A549 (cell line): ENCODE results near the gene MAP4K2. TPM values are rescaled to one million over a fixed set of nuclear protein-coding genes. Genes with fewer than 3 reads are reported as not detected.

Experiments
- ATAC-seq, 2 experiments: fragments of 200-7000 bp in 1 of 2; fragments of >200 bp in 1 of 2; cut with Nextera tagmentation in 1 of 2; cut with Tn5 transposase in 1 of 2; 3 replicates each; pipeline versions ENCODE4 v1.8.0 to v1.9.1; 2018 to 2020; ENCODE audit warnings: mild to moderate bottlenecking in 1 of 2, moderate library complexity in 1 of 2
- CTCF ChIA-PET: fragments of 300-600 bp; sonication (Branson Sonifier 250); formaldehyde crosslinking; extraction: SDS; loops from one replicate; lab custom pipeline; 2021; ENCODE audit warnings: antibody characterized with exemption, inconsistent platforms; lab: Yijun Ruan, JAX
- POLR2A ChIA-PET: fragments of 350-600 bp; formaldehyde crosslinking; extraction: SDS; loops from one replicate; lab custom pipeline; 2021; ENCODE audit warnings: antibody characterized with exemption, inconsistent platforms; lab: Yijun Ruan, JAX
- DNase-seq, 2 experiments: peaks; one replicate each; pipeline versions ENCODE4 v3.0.0 to v3.0.0-alpha.2; 2011 to 2016; ENCODE audit warnings: low read depth in 1 of 2, low spot score in 1 of 2
- FAIRE-seq: peaks from 2 replicates; lab custom pipeline; 2011; peaks lifted over from hg19 to GRCh38; lab: Jason Lieb, UNC
- H3K27ac ChIP-seq, 2 experiments: fragments of >200 bp; sonication (Bioruptor Twin); formaldehyde crosslinking; 3 replicates each; pipeline ENCODE4 v1.5.1; 2016 to 2017
- H3K4me1 ChIP-seq: fragments of >200 bp; sonication (Bioruptor Twin); formaldehyde crosslinking; 3 replicates; pipeline ENCODE4 v1.6.1; 2016
- H3K4me2 ChIP-seq: fragments of >200 bp; sonication (Bioruptor Twin); formaldehyde crosslinking; 3 replicates; pipeline ENCODE4 v1.6.1; 2016
- H3K4me3 ChIP-seq: fragments of >200 bp; sonication (Bioruptor Twin); formaldehyde crosslinking; 3 replicates; pipeline ENCODE4 v1.5.1; 2016
- H3K9me3 ChIP-seq: fragments of >200 bp; sonication (Bioruptor Twin); formaldehyde crosslinking; 3 replicates; pipeline ENCODE4 v1.6.1; 2016
- ATOH8 ChIP-seq: fragments of 250-450 bp; sonication (Bioruptor Pico); IDR thresholded peaks from 2 replicates; pipeline ENCODE4 v1.5.0; 2020; ENCODE audit warnings: low read depth, mild to moderate bottlenecking, moderate library complexity
- FOSB ChIP-seq: fragments of 250-450 bp; sonication (Bioruptor Pico); IDR thresholded peaks from 2 replicates; pipeline ENCODE4 v1.5.0; 2020; ENCODE audit warnings: mild to moderate bottlenecking, moderate library complexity
- HDAC2 ChIP-seq: fragments of 200-600 bp; sonication (generic); IDR thresholded peaks from 2 replicates; pipeline ENCODE4 v1.6.1; 2016
- HOXA7 ChIP-seq: fragments of 250-450 bp; sonication (Bioruptor Pico); IDR thresholded peaks from 2 replicates; pipeline ENCODE4 v1.5.0; 2020; ENCODE audit warnings: mild to moderate bottlenecking, moderate library complexity
- KDM1A ChIP-seq: fragments of 200-600 bp; sonication (generic); IDR thresholded peaks from 2 replicates; pipeline ENCODE4 v1.6.1; 2016; ENCODE audit warnings: low read depth, mild to moderate bottlenecking
- POLR2A ChIP-seq: IDR thresholded peaks from 2 replicates; pipeline ENCODE4 v1.6.1; 2012; ENCODE audit warnings: mild to moderate bottlenecking, low read length
- RCOR1 ChIP-seq: fragments of 150-350 bp; IDR thresholded peaks from 2 replicates; pipeline ENCODE4 v1.6.1; 2014; ENCODE audit warnings: antibody characterized with exemption, low read length, low read depth
- RNF2 ChIP-seq: fragments of 200-600 bp; sonication (generic); IDR thresholded peaks from 2 replicates; pipeline ENCODE4 v1.6.1; 2016; ENCODE audit warnings: low read depth, mild to moderate bottlenecking, antibody characterized with exemption, moderate library complexity, borderline replicate concordance
- SMC3 ChIP-seq: fragments of >200 bp; sonication (Bioruptor Twin); formaldehyde crosslinking; IDR thresholded peaks from 3 replicates; pipeline ENCODE4 v1.6.1; 2018; ENCODE audit warnings: inconsistent platforms
- ZNF302 ChIP-seq: fragments of 250-450 bp; sonication (Bioruptor Pico); IDR thresholded peaks from 2 replicates; pipeline ENCODE4 v1.9.0; 2021; ENCODE audit warnings: inconsistent platforms, mild to moderate bottlenecking, moderate library complexity
- WGBS: methylation state at CpG from one replicate; pipeline ENCODE4 v1.1.6; 2017; ENCODE audit errors: missing lambda C conversion rate; 5-methylcytosine and 5-hydroxymethylcytosine counted together
- polyA plus RNA-seq, 4 experiments: library from polyadenylated mRNA; depleted of rRNA in 3 of 4; stranded (reverse); fragments of >200 nt; fragmentation: RNase III in 1 of 4; extraction: RNeasy Plus Mini Kit Qiagen cat#74134 plus additional on column Dnase treatment in 1 of 4; gene quantifications; 2 replicates in 3 of 4; 3 replicates in 1 of 4; pipeline ENCODE4 v1.2.3, GENCODE V29; 2011 to 2017
- TF ChIP-seq, protein P1 (sequence below): fragments of 250-450 bp; sonication (Bioruptor Pico); IDR thresholded peaks from 2 replicates; pipeline ENCODE4 v1.5.0; 2021; ENCODE audit warnings: mild to moderate bottlenecking, moderate library complexity, borderline replicate concordance
- TF ChIP-seq, protein P2 (sequence below): IDR thresholded peaks from 2 replicates; pipeline ENCODE4 v1.6.1; 2012

The MAP4K2 gene
- polyA plus RNA-seq, 2 of the 4 experiments (the other 2 are of a cell fraction): 9.4 to 9.9 TPM

GRCh38 chr11:64804346-64805210 lies 1.6 kb upstream of the MAP4K2 start:
- DNase-seq: peak in 1 of 2 experiments; percentile 49
- ATAC-seq: peak; percentile 3 to 11; a peak in 3 of 6 replicates
- H3K27ac ChIP-seq: no peak overlapping the region
- ChIA-PET POLR2A (no interaction called here), CTCF (interaction anchor here (0.7 to 7.8 kb wide), 12 partner anchors 15 to 355 kb away, joined by 3 to 79 read pairs (median 3); no protein-coding TSS in a partner anchor)
- no peak for FAIRE-seq
- no peak overlapping the region for H3K4me3 ChIP-seq
- TF ChIP-seq POLR2A (no peak), SMC3 (no peak)
- H3K9me3 ChIP-seq: no peaks in the 10 kb centered on the region
- H3K4me1 ChIP-seq: peaks cover 27% of the 10 kb centered on the region
- peak overlapping the region; percentile 73 for H3K4me2 ChIP-seq
- WGBS: 92% methylated on average over 36 of the region's 41 CpGs

GRCh38 chr11:64803846-64804345 lies 882 bp upstream of the MAP4K2 start:
- no peaks in the 10 kb centered on the region for H3K9me3 ChIP-seq
- ChIA-PET POLR2A (no interaction called here), CTCF (interaction anchor here (0.7 to 7.8 kb wide), 12 partner anchors 16 to 354 kb away, joined by 3 to 79 read pairs (median 3); no protein-coding TSS in a partner anchor)
- WGBS: 53% methylated on average over 15 of the region's 15 CpGs
- ATAC-seq: peak; percentile 26 to 57; a peak in 5 of 6 replicates
- H3K4me2 ChIP-seq: peak overlapping the region; percentile 73
- H3K27ac ChIP-seq: peak overlapping the region; percentile 76 to 89
- H3K4me3 ChIP-seq: peak overlapping the region; percentile 61
- peaks cover 23% of the 10 kb centered on the region for H3K4me1 ChIP-seq
- no peak for FAIRE-seq
- TF ChIP-seq HDAC2 (no peak), HOXA7 (CRISPR knock-in tag) (no peak), FOSB (no peak)
- DNase-seq: no peak

DNA sequence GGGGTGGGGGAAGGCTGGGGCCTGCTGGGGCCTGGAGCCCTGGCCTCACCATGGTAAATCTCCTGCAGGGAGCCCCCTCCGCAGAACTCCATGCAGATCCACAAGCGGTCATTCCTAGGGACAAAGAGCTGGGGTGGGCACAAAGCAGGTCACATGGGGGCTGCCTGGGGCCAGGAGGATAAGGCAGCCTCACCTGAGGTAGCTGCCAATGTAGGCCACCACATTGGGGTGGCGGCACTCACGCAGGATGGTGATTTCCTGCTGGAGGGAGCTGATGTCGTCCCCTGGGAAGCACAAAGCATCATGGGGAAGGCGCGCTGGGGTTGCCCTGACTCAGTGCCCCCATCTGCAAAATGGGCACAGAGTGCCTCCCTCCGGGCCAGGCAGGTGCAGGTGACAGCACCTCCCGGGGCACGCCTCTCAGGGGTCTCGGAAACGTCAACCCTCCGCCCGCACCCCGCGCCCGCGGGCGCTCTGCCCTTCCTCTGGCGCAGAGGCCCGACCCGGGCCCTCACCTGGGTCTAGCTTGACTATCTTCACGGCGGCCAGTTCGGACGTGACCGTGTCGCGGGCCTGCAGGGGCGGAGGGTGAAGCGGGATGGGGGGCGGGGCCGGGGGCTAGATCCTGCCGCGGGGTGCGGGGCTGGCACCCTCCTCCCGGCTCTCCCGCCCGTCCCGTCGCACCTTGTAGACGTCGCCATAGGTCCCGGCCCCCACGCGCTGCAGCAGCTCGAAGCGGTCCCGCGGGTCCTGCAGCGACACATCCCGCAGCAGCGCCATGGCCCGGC lies 450 bp downstream of the MAP4K2 start:
- Histone ChIP-seq H3K9me3 (no peaks in the 10 kb centered on the region), H3K4me1 (peaks cover 23% of the 10 kb centered on the region), H3K27ac (peak overlapping the region; percentile 77 to 89), H3K4me3 (peak overlapping the region; percentile 61), H3K4me2 (peak overlapping the region; percentile 73)
- ATAC-seq (peak; percentile 4 to 39; a peak in 5 of 6 replicates), FAIRE-seq (no peak), DNase-seq (no peak)
- CTCF ChIA-PET: interaction anchor here (0.7 to 7.8 kb wide), 9 partner anchors 9 to 238 kb away, joined by 3 to 79 read pairs (median 3); partner anchors contain the start of genes CDC42BPG and SAC3D1
- WGBS: 81% methylated on average over 7 of the region's 54 CpGs
- TF ChIP-seq ATOH8 (no peak), ZNF302 (CRISPR knock-in tag) (no peak), RNF2 (no peak), RCOR1 (no peak), POLR2A (peak; percentile 24; the same call in 1 of the 2 replicates), KDM1A (peak; percentile 86; the same call in 1 of the 2 replicates)
- TF ChIP-seq, protein P1, sequence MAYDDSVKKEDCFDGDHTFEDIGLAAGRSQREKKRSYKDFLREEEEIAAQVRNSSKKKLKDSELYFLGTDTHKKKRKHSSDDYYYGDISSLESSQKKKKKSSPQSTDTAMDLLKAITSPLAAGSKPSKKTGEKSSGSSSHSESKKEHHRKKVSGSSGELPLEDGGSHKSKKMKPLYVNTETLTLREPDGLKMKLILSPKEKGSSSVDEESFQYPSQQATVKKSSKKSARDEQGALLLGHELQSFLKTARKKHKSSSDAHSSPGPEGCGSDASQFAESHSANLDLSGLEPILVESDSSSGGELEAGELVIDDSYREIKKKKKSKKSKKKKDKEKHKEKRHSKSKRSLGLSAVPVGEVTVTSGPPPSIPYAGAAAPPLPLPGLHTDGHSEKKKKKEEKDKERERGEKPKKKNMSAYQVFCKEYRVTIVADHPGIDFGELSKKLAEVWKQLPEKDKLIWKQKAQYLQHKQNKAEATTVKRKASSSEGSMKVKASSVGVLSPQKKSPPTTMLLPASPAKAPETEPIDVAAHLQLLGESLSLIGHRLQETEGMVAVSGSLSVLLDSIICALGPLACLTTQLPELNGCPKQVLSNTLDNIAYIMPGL (CRISPR knock-in tag): no peak
- TF ChIP-seq, protein P2, sequence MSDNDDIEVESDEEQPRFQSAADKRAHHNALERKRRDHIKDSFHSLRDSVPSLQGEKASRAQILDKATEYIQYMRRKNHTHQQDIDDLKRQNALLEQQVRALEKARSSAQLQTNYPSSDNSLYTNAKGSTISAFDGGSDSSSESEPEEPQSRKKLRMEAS: 0 out of 2 replicates have a peak, but pooled peaks have one; percentile 5
- POLR2A ChIA-PET: interaction anchor here (0.7 to 2.7 kb wide), 2 partner anchors 24 to 277 kb away, joined by 9 to 11 read pairs; partner anchors contain the start of gene SF1
